Activated CD4-positive, alpha-beta T cell treated with anti-CD3 and anti-CD28 coated beads, Interleukin-10, Interleukin-2, amounts not matched to agents 100 ng/mL and 50 ng/mL, durations not matched to agents 16 hours and 8 hours (primary cell): ENCODE measurements around the gene ST6GALNAC2.
A peak's percentile ranks its signal among the peaks of the same experiment; 100 is the strongest.
"Not testable (repeated sequence)": the region's sequence is repeated elsewhere in the genome, so short reads cannot be mapped to it uniquely, and the experiment has no call there.

Experiments
- DNase-seq: peaks from one replicate; pipeline ENCODE4 v3.0.0-alpha.2; 2020

The ST6GALNAC2 gene

GRCh38 chr17:76585649-76586593 lies at the start of gene ST6GALNAC2:
Gene ST6GALNAC2, minus strand, starts transcription at chr17:76585860. Its CDS starts 52 bp downstream, at chr17:76585808.
- DNase-seq, result peak; percentile 42

GRCh38 chr17:76635039-76635438 lies 49.4 kb upstream of the ST6GALNAC2 start:
- no peak for DNase-seq

- no peak for DNase-seq
Measured at GRCh38 chr17:76633628-76634328, 48.1 kb upstream of the ST6GALNAC2 start.

DNA sequence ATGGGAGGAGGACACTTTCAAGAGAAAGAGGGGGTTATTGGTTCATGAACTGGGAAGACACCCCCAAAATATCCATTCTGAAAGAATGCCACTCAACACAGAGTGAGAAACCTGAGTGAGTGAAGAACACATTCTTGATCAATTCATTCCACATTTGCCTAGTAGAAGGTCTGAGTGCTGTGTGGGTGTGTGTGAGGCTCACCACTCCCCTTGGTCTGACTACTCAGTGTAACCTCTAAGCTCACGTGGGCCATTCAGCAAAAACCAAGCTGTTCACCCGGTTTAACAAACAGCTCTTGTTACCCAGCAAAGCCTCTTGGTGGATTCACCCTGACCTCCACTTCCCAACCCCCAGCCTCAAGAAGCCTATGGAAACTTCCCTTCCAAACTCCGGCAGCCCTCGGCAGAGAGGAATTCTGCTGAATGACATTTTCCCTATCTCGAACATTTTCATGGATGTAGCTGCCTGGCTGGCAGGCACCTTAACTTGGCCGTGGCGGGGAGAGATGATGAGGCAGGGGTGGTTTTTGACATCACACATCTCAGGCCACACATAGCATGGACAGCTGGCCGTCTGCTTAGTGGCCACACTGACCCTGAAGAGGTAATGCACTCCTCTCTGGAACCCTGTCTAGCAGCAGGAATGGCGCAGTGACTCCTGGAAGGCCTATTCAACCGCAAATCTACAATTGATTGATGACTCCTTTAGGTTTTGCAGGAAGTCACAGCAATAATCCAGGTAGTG lies 46.3 kb upstream of the ST6GALNAC2 start:
- no peak for DNase-seq

DNA sequence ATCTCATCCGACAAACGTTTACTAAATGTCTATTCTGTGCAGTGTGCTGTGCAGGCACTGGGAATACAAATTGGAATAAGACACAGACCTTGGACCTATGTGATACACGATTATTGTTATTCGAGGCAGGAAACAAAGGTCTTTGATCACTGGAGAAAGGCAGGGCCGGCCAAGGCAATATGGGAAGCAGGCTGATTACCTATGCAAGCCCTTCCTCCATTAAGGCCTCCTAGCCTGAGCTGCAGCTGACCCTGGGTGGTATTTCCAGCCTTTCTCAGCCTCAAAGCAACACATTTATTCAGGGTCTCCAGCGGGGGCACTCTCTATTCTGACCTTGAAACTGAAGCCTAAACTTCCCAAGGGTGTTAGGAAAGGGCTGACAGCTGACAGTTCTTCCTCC lies 44.5 kb upstream of the ST6GALNAC2 start:
- DNase-seq, result no peak

GRCh38 chr17:76627510-76627909 lies 41.9 kb upstream of the ST6GALNAC2 start:
- DNase-seq, result no peak

- no peak for DNase-seq
Measured at GRCh38 chr17:76626442-76626841, 40.8 kb upstream of the ST6GALNAC2 start.

GRCh38 chr17:76625496-76625895 lies 39.8 kb upstream of the ST6GALNAC2 start:
- DNase-seq, result no peak

DNA sequence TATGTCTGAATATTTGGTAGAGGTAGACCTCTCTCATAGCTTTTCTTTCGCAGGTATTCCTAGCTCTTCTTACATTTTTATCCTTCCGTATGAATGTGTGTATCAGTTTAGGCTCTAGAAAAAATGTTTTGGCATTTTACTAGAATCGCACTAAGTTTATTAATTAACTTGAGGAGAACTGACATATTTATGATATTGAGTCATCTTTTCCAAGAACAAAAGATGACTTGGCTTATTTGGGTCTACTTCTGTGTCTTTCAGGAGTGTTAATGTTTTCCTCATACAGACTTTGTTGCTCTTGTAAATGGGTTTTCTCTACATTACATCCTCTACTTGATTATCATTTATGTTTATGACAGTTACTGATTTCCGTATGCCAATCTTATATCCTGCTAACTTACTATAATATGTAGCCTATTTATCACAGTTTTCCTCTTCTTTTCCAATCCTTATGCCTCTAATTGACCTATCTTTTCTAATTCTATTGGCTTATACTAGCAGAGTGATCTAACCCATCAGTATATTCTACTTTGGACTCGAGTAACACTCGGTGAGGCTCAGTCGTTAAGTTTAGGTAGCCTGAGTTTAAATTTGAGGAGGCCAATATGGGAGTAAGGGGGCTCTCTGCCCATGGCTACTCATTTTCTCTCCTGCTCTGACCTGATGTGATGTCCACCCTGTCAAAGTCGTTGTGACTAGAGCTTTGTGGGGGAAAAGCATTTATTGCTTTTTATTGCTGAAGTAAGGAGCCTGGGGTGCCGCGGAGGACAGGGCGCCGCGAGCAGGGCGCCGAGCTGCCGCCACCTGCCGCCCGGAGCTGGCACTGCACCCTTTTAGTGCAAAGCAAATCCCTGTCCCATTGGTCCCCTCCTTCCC lies 37.8 kb upstream of the ST6GALNAC2 start:
- peak; percentile 78 for DNase-seq

- no peak for DNase-seq
Measured at GRCh38 chr17:76617838-76618237, 32.2 kb upstream of the ST6GALNAC2 start.

DNA sequence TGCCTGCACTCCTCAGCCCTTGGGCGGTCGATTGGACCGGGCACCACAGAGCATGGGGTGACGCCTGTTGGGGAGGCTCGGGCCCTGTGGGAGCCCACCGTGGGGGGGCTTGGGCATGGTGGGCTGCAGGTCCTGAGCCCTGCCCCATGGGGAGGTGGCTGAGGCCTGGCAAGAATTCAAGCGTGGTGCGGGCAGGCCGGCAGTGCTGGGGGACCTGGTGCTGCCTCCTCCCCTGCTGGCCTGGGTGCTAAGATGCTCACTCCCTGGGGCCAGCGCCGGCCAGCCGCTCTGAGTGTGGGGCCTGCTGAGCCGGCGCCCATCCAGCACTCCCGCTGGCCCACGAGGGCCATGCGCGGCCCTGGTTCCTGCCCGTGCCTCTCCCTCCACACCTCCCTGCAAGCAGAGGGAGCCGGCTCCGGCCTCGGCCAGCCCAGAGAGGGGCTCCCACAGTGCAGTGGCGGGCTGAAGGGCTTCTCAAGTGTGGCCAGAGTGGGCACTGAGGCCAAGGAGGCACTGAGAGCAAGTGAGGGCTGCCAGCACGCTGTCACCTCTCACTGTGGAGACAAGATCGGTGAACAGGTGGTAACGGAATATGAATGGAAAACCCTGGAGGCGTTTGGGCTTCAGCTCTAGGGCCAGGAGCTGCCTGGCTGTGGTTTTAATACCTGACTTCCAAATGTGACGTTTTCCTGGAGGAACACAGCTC lies 29.4 kb upstream of the ST6GALNAC2 start:
- DNase-seq, result no peak

GRCh38 chr17:76614064-76614759 lies 28.6 kb upstream of the ST6GALNAC2 start:
- not testable (repeated sequence) for DNase-seq

- no peak for DNase-seq
Measured at GRCh38 chr17:76612977-76613851, 27.6 kb upstream of the ST6GALNAC2 start.

GRCh38 chr17:76612465-76612864 lies 26.8 kb upstream of the ST6GALNAC2 start:
- no peak for DNase-seq

DNA sequence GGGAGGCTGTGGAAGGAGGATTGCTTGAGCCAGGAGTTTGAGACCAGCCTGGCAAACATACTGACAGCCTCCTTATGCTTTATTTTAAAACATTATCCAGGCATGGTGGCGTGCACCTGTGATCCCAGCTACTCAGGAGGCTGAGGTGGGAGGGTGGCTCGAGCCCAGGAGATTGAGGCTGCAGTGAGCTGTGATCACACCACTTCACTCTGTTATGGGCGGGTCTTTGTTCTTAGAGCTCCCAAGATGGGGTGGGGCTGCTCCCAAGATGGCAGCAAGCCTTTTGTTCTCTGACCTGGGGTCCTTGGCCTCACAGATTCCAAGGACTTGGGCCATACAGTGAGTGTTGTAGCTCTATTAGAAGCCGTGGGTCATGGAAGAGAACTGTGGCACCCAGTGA lies 26.1 kb upstream of the ST6GALNAC2 start:
- no peak for DNase-seq

DNA sequence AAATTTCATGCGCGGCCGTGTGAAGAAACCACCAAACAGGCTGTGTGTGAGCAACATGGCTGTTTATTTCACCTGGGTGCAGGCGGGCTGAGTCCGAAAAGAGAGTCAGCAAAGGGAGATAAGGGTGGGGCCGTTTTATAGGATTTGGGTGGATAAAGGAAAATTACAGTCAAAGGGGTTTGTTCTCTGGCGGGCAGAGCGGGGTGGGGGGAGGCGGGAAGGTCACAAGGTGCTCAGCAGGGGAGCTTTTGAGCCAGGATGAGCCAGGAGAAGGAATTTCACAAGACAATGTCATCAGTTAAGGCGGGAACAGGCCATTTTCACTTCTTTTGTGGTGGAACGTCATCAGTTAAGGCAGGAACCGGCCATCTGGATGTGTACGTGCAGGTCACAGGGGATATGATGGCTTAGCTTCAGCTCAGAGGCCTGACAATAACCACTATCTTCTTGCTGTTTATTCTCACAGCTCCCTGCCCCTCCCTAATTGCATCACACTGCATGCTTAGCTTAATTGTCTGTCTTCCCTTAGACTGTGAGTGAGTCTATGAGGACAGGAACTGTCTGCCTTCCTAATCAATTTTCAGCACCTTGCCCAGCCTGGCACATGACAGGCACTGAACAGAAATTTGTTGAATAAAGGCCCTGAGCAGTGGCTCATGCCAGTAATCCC lies 25.6 kb upstream of the ST6GALNAC2 start:
- DNase-seq, result not testable (repeated sequence)

GRCh38 chr17:76606685-76607084 lies 21.0 kb upstream of the ST6GALNAC2 start:
- DNase-seq, result not testable (repeated sequence)

DNA sequence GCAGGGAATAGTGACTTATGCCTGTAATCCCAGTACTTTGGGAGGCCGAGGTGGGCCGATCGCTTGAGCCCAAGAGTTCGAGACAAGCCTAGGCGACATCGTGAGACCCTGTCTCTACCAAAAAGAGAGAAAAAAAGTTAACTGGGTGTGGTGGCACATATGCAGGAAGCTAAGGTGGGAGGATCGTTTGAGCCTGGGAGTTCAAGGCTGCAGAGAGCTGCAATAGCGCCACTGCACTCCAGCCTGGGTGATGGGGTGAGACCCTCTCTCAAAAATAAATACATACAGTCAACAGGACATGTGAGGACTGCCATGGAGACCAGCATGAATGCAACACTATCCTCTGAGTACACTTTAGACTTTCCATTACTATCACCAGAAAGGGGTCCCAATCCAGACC lies 15.4 kb upstream of the ST6GALNAC2 start:
- DNase-seq, result no peak
